Activated T-cell treated with anti-CD3 and anti-CD28 coated beads for 4 hours (primary cell): Measurements from ENCODE around the gene MAPK7.

Experiments
- DNase-seq: peaks from one replicate; pipeline ENCODE4 v3.0.0-alpha.2; 2020

MAPK7 gene

DNA sequence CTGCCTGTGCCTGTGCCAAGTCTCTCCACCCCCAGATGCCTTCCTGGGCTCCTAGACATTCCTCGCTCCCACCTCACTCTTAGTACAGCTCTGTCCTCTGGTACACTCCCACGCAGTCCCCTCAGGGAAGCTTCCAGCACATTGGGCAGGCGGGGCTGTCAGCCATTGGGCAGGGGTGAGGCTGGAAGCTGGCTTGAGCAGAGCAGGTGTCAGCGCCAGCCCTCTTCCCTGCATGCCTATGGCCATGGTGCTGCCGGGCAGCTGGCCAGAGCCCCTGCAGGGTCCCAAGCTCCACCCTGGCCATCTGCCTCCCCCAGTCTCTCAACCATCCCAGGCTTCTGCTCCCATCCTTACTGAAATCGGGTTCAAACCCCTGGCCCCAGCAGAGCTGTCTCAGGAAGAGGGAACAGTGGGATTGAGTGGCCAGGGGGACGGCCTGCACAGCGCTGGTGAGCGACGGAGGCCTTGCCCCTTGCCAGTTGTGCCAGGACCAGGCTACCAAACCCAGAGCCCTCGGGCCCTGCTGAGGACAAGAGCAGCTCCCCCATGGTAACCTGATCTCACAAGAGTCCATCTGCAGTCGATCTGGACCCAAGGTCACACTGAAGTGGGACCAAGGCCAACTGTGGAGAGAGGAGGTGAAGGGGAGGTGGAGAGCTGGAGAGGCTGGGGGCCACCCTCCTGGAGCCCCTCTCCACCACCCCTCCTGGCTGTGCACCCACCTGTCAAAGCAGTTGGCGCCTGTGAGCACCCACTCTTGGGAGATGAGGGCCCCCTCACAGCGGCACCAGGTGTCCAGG lies 13.4 kb upstream of the MAPK7 start:
- DNase-seq = no peak

- DNase-seq = no peak
Observed at GRCh38 chr17:19365499-19365817, 12.8 kb upstream of the MAPK7 start.

DNA sequence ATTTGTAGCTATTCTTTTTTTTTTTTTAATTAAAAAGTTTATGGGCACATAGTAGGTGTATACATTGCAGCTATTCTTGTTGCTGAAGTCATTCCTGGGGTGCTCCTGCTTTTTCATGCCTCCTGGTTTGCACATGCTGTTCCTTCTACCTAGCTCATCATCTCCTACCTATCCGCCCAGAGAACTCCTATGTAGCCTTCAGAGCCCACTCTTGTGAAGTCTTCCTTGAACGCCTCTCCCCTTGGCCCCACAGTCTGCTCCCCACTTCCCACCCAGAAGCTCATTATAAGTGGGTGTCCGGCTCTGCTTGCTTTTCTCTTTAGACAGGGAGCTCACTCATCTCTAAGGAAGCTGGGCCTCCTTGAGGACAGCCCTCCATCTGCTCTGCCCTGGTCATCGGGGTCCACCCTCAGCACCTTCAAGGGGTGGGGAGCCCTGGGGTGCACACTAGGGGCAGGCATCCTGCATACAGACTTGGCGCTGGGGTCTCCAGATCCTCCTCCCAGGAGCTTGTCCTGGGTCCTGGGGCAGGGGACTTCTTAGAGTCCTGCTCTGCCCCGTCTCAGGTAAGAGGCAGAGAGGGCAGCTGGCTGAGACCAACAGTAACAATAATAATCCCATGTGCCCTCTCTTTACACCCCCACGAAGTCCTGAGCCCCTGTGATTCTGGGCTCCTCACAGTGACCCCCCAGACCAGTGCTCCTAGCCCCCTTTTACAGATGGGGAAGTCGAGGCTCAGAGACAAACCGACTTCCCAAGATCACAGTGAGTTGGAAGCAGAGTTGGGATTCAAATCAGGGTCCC lies 12.3 kb upstream of the MAPK7 start:
- DNase-seq = no peak

GRCh38 chr17:19366637-19366972 lies 11.7 kb upstream of the MAPK7 start:
- DNase-seq = no peak

- DNase-seq = no peak
Observed at GRCh38 chr17:19368229-19368628, 10.1 kb upstream of the MAPK7 start.

DNA sequence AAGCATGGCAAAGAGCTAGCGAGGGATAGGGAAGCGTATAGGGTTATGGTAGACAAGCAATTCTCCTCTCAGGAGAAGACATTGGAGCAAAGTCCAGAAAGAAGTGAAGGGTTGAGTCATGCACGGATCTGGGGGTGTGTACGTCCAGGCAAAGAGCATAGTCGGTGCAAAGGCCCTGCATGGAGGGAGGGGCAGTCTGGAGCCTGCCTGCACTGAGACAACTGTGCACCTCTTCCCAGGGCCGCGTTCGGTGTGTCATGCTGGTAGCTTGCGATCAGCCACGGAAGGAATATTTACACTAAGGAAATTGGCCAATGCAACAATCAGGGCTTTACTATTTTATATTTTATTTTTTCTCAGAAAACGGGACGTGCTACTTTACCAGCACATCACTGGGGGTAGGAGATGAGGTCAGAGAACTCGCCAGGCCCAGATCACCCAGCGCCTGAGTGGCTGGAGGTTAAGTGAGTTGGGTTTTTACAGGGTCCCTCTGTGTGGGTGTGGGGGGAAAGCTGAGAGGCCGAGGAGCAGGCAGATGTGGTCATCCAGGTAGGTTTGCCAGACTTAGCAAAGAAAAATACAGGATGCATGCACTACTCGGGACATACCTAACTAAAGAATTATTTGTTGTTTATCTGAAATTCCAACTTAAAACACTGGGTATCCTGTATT lies 9.1 kb upstream of the MAPK7 start:
- DNase-seq = no peak

DNA sequence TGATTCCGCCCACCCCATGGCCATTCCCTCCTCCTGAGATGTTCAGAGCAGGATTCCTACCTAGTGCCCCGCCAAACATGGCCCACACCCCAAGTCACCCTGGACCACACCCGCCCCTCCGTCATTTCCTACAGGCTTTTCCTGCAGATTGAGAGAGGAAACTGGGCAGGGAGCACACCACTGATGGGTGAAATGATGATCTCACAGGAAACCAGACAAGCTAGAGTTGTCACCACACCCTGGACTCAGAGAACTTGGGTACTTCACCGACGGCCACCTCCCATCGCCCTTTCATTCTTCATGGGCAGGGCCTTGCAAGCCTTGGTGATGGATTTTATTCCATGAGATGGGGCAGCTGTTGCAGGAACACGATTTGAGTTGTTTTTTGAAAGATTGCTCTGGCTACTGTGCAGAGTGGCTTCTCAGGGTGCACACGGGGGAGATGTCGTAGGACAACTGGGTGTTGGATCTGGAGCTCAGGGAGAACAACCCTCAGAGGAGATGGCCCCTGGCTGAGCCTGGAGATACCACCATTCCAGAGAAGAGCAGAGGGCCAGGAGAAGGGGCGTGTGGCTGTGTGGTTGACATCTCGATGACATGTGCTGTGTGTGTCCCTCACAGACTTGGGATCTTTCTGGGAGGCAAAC lies 8.3 kb upstream of the MAPK7 start:
- DNase-seq = no peak

DNA sequence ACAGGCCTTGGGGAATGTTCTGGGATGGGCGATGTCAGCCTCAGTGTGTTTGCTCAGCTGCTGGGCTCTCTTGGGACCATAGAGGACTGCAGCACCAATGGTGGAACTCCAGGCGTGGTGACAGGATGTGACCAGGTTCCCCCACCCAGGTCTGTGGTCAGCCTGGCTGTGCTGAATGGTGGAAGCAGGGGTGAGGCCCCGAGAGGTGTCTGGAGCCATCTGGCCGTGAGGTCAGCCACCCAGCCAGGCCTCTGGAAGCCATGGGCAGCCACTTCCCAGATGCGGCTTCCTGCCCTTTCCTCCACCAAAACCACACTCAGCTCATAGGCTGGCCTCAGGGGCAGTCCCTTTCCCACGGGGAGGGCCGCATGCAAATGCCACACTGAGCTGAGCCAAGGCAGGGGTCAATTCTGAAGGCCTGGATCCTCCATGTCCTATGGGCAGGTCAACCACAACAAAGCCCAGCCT lies 7.8 kb upstream of the MAPK7 start:
- no peak for DNase-seq

- no peak for DNase-seq
Observed at GRCh38 chr17:19371259-19372010, 6.9 kb upstream of the MAPK7 start.

GRCh38 chr17:19372011-19372370 lies 6.3 kb upstream of the MAPK7 start:
- DNase-seq = no peak

GRCh38 chr17:19372439-19372838 lies 5.9 kb upstream of the MAPK7 start:
- no peak for DNase-seq

GRCh38 chr17:19372866-19373504 lies 5.3 kb upstream of the MAPK7 start:
- no peak for DNase-seq

GRCh38 chr17:19374136-19374535 lies 4.2 kb upstream of the MAPK7 start:
- DNase-seq = no peak

DNA sequence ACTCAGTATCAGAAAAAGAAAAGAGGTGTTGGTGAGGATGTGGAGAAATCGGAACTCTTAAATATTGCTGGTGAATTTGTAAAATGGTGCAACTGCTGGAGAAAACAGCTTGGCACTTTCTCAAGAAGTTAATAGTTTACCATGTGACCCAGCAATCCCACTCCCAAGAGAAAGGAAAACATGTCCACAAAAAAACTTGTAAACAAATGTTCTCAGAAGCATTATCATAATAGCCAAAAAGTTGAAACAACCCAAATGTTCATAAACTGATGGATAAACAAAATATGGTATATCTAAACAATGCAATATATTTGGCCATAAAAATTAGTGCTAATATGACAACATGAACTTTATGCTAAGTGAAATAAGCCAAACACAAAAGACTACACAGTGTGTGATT lies 2.6 kb upstream of the MAPK7 start:
- DNase-seq = no peak

DNA sequence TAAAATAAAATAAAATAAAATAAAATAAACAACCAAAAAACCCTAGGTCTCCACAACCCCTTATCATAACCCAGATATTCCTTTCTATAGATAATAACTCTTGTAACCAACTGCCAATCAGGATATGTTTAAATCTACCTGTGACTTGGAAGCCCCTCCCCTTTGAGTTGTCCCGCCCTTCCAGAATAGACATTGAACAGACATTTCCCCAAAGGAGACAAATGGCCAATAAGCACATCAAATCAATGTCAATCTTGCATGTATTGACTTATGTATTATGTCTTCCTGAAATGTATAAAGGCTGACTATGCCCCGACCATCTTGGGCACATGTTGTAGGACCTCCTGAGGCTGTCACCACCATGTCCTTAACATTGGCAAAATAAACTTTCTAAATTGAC lies 1.5 kb upstream of the MAPK7 start:
- DNase-seq = no peak

- DNase-seq = peak; percentile 81
Observed at GRCh38 chr17:19377602-19378415, 489 bp upstream of the MAPK7 start.

- no peak for DNase-seq
Observed at GRCh38 chr17:19379361-19380065, 1.2 kb downstream of the MAPK7 start.

DNA sequence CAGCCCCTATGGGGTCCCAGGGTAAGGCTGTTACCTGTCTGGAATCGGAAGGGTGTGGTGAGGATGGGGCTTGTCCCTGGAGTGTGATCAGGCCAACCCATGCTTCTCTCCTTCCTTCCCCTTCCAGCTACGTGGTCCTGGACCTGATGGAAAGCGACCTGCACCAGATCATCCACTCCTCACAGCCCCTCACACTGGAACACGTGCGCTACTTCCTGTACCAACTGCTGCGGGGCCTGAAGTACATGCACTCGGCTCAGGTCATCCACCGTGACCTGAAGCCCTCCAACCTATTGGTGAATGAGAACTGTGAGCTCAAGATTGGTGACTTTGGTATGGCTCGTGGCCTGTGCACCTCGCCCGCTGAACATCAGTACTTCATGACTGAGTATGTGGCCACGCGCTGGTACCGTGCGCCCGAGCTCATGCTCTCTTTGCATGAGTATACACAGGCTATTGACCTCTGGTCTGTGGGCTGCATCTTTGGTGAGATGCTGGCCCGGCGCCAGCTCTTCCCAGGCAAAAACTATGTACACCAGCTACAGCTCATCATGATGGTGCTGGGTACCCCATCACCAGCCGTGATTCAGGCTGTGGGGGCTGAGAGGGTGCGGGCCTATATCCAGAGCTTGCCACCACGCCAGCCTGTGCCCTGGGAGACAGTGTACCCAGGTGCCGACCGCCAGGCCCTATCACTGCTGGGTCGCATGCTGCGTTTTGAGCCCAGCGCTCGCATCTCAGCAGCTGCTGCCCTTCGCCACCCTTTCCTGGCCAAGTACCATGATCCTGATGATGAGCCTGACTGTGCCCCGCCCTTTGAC lies 2.4 kb downstream of the MAPK7 start:
- DNase-seq = no peak

GRCh38 chr17:19381361-19381740 lies 3.1 kb downstream of the MAPK7 start:
- DNase-seq = no peak
